ENCODE data around the gene ARHGEF39. TPM values are rescaled to one million over a fixed set of nuclear protein-coding genes. Genes with fewer than 3 reads are reported as not detected.

ARHGEF39 gene, protein sequence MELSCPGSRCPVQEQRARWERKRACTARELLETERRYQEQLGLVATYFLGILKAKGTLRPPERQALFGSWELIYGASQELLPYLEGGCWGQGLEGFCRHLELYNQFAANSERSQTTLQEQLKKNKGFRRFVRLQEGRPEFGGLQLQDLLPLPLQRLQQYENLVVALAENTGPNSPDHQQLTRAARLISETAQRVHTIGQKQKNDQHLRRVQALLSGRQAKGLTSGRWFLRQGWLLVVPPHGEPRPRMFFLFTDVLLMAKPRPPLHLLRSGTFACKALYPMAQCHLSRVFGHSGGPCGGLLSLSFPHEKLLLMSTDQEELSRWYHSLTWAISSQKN
- total RNA-seq: 4.7 TPM
- polyA plus RNA-seq: 1.1 TPM

- no peak for DNase-seq (ENCODE audit: extremely low spot score)
- Histone ChIP-seq H3K4me1 (ENCODE audit: insufficient read depth) (no peaks in the 10 kb centered on the region), H3K4me3 (ENCODE audit: low read depth, low read length) (peak within 1 kb of the TSS; percentile 51), H3K36me3 (ENCODE audit: insufficient read depth) (no peaks in the 10 kb centered on the region), H3K27ac (ENCODE audit: low read depth) (peak within 1 kb of the TSS; percentile 19)
- WGBS: 5% methylated on average over 58 of the region's 58 CpGs
Observed at GRCh38 chr9:35664531-35665470, at the start of gene ARHGEF39. Gene ARHGEF39, minus strand, starts transcription at chr9:35665195. Its CDS starts 26 bp downstream, at chr9:35665169.

GRCh38 chr9:35714123-35714522, 49.1 kb upstream of the ARHGEF39 start:
- Histone ChIP-seq H3K36me3 (ENCODE audit: insufficient read depth) (peaks cover 23% of the 10 kb centered on the region), H3K27ac (ENCODE audit: low read depth) (no peak overlapping the region), H3K4me1 (ENCODE audit: insufficient read depth) (no peaks in the 10 kb centered on the region), H3K4me3 (ENCODE audit: low read depth, low read length) (no peak overlapping the region)
- 92% methylated on average over 6 of the region's 6 CpGs for WGBS
- DNase-seq (ENCODE audit: extremely low spot score): no peak

DNA sequence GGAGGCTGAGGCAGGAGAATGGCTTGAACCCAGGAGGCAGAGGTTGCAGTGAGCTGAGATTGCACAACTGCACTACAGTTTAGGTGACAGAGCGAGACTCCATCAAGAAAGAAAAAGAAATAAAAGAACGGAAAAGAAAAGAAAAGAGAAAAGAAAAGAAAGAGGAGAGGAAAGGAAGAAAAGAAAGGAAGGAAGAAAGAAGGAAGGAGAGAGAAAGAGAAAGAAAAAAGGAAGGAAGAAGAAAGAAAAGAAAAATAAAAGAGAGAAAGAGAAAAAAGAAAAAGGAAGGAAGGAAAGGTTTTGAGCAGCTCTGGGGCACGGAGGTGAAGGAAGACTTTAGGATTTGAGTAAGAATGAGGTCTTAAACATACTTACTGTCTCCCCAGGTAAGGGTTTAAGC, 48.6 kb upstream of the ARHGEF39 start:
- Histone ChIP-seq H3K4me1 (ENCODE audit: insufficient read depth) (no peaks in the 10 kb centered on the region), H3K27ac (ENCODE audit: low read depth) (no peak overlapping the region), H3K36me3 (ENCODE audit: insufficient read depth) (peaks cover 19% of the 10 kb centered on the region), H3K4me3 (ENCODE audit: low read depth, low read length) (no peak overlapping the region)
- 88% methylated on average over 3 of the region's 3 CpGs for WGBS
- no peak for DNase-seq (ENCODE audit: extremely low spot score)

GRCh38 chr9:35712762-35713400, 47.9 kb upstream of the ARHGEF39 start:
- WGBS: 88% methylated on average over 11 of the region's 11 CpGs
- Histone ChIP-seq H3K36me3 (ENCODE audit: insufficient read depth) (peaks cover 19% of the 10 kb centered on the region), H3K4me1 (ENCODE audit: insufficient read depth) (no peaks in the 10 kb centered on the region), H3K4me3 (ENCODE audit: low read depth, low read length) (no peak overlapping the region), H3K27ac (ENCODE audit: low read depth) (no peak overlapping the region)
- DNase-seq (ENCODE audit: extremely low spot score): no peak

DNA sequence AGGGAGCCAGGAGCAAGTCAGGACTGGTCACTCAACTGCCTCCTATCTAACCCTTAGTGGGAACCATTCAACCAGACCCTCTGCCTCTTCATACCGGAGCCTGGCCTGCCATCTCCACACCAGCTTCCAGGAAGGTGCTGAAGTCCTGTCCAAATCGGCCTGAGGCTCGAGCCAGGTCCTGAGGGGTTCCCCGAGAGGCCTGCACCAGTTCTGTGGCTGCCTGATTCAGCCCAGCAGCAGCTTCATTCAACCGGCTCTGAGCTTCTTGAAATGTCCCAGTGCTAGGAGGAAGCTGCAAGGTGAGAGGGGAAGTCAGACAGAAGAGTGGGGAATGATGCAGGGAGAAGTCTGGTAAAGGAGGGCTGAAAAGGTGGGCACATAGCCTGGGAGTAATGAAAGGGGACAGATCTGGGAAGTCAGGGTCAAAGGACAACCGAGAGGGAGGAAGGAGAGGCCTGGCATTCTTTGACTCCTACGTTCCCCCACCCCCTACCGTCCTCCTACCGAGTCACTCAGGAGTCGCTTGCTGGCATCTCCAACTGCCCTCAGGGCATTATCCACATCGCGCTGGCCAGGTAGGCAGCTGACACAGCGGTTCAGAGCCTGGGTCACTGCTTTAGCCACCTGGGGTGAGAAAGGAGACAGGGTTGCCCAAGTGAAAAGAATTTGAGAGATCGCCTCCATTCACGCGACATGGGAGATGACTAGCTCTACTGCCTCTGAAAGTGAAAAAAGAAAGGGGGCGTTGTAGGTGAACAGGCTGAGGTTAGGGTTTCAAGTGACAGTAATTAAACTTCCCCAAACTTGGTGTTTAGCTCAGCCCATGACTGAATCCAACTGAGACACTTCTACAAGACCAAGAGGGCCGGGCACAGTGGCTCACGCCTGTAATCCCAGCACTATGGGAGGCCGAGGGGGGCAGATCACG, 46.8 kb upstream of the ARHGEF39 start:
- Histone ChIP-seq H3K4me1 (ENCODE audit: insufficient read depth) (no peaks in the 10 kb centered on the region), H3K36me3 (ENCODE audit: insufficient read depth) (peaks cover 23% of the 10 kb centered on the region), H3K27ac (ENCODE audit: low read depth) (no peak overlapping the region), H3K4me3 (ENCODE audit: low read depth, low read length) (no peak overlapping the region)
- no peak for DNase-seq (ENCODE audit: extremely low spot score)
- WGBS: 89% methylated on average over 21 of the region's 21 CpGs

GRCh38 chr9:35710818-35711500, 46.0 kb upstream of the ARHGEF39 start:
- 83% methylated on average over 7 of the region's 7 CpGs for WGBS
- no peaks in the 10 kb centered on the region for H3K4me1 ChIP-seq (ENCODE audit: insufficient read depth)
- DNase-seq (ENCODE audit: extremely low spot score): no peak
- H3K27ac ChIP-seq (ENCODE audit: low read depth): no peak overlapping the region
- H3K4me3 ChIP-seq (ENCODE audit: low read depth, low read length): no peak overlapping the region
- peaks cover 25% of the 10 kb centered on the region for H3K36me3 ChIP-seq (ENCODE audit: insufficient read depth)

GRCh38 chr9:35708146-35708545, 43.2 kb upstream of the ARHGEF39 start:
- Histone ChIP-seq H3K36me3 (ENCODE audit: insufficient read depth) (peaks cover 26% of the 10 kb centered on the region), H3K4me1 (ENCODE audit: insufficient read depth) (no peaks in the 10 kb centered on the region), H3K4me3 (ENCODE audit: low read depth, low read length) (no peak overlapping the region), H3K27ac (ENCODE audit: low read depth) (no peak overlapping the region)
- WGBS: 96% methylated on average over 4 of the region's 4 CpGs
- no peak for DNase-seq (ENCODE audit: extremely low spot score)

DNA sequence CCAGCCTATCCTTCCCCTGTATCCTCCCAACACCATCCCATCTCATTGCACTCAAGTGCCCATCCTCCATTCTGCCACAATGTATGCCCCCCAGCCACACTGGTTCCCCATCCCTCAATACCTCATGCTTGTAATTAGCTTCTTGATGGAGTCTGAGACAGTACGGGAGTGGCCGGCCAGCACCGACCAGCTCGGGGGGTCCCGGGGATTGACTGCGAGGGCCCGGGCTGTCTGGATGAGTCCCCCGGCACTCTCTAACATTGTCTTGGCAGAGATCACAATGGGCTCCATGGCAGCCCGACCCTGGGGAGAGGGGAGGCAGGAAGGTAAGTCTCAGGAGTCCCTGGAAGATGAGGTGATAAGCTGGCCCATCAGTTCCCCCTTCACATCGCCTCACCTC, 42.0 kb upstream of the ARHGEF39 start:
- no peaks in the 10 kb centered on the region for H3K4me1 ChIP-seq (ENCODE audit: insufficient read depth)
- DNase-seq (ENCODE audit: extremely low spot score): no peak
- H3K4me3 ChIP-seq (ENCODE audit: low read depth, low read length): no peak overlapping the region
- peaks cover 18% of the 10 kb centered on the region for H3K36me3 ChIP-seq (ENCODE audit: insufficient read depth)
- WGBS: 92% methylated on average over 10 of the region's 10 CpGs
- H3K27ac ChIP-seq (ENCODE audit: low read depth): no peak overlapping the region

- no peak for DNase-seq (ENCODE audit: extremely low spot score)
- H3K27ac ChIP-seq (ENCODE audit: low read depth): no peak overlapping the region
- 96% methylated on average over 7 of the region's 7 CpGs for WGBS
Observed at GRCh38 chr9:35705836-35706430, 40.9 kb upstream of the ARHGEF39 start.

GRCh38 chr9:35705372-35705771, 40.4 kb upstream of the ARHGEF39 start:
- Histone ChIP-seq H3K27ac (ENCODE audit: low read depth) (no peak overlapping the region), H3K36me3 (ENCODE audit: insufficient read depth) (peaks cover 18% of the 10 kb centered on the region), H3K4me1 (ENCODE audit: insufficient read depth) (no peaks in the 10 kb centered on the region), H3K4me3 (ENCODE audit: low read depth, low read length) (no peak overlapping the region)
- no peak for DNase-seq (ENCODE audit: extremely low spot score)
- WGBS: 85% methylated on average over 8 of the region's 8 CpGs

More at GRCh38 chr9:35705836-35706430, 40.9 kb upstream of the ARHGEF39 start:
- H3K4me1 ChIP-seq (ENCODE audit: insufficient read depth): no peaks in the 10 kb centered on the region
- H3K4me3 ChIP-seq (ENCODE audit: low read depth, low read length): no peak overlapping the region
- peaks cover 17% of the 10 kb centered on the region for H3K36me3 ChIP-seq (ENCODE audit: insufficient read depth)

DNA sequence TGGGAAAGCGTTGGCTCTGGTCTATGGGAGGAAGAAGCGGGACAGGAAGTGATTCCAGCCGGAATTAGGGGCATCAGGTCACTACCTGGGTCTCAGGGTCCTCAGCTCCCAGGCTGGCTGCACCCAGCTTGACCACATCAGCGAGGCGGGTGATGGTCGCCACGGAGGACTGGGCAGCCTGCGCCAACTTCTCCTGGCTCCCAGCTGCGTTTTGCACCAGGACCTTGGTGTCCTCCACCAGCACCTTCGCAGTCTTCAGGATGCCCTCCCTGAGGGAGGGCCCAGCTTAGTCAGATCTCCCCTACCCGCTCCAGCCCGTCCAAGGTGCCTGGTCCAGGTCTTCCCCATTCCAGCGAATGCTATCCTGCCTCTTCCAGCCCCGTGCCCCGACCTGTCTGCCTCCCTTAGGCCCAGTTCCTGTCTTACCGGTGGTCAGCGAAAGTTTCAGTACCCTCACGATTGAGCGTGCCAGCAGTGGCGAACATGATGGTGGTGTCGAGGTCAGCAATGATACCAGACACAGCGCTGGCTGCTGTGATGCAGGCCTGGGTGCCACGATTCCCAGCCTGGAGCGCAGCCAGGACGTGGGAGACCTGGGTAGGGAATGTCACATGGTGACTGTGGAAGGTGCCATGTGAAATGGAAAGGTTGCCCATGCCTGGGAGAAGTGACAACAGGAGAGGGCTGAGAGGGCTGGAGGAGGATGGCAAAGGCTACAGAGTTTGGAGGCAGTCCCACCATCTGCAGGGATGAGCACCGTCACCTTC, 39.1 kb upstream of the ARHGEF39 start:
- 94% methylated on average over 26 of the region's 26 CpGs for WGBS
- no peak for DNase-seq (ENCODE audit: extremely low spot score)
- peaks cover 18% of the 10 kb centered on the region for H3K36me3 ChIP-seq (ENCODE audit: insufficient read depth)

More for the DNA sequence above, 39.1 kb upstream of the ARHGEF39 start:
- Histone ChIP-seq H3K4me3 (ENCODE audit: low read depth, low read length) (no peak overlapping the region), H3K4me1 (ENCODE audit: insufficient read depth) (no peaks in the 10 kb centered on the region), H3K27ac (ENCODE audit: low read depth) (no peak overlapping the region)

Data from urinary bladder (tissue), 4 donors.